Naive B cell (primary cell): ENCODE data around the gene MTMR6. TPM values are rescaled to one million over a fixed set of nuclear protein-coding genes. Genes with fewer than 3 reads are reported as not detected.

Experiments used
- ATAC-seq, 2 donors: fragments of 150-1000 bp; cut with Tn5 transposase; 2 replicates each; pipeline ENCODE4 v1.10.0; 2021; ENCODE audit warnings: low read depth in 2 of 2, mild to moderate bottlenecking in 2 of 2, moderate library complexity in 2 of 2
- DNase-seq: peaks from one replicate; pipeline ENCODE4 v3.0.0; 2022
- H3K27ac Mint-ChIP-seq, 6 donors: one replicate each; pipeline ENCODE4 v1.8.0; 2020 to 2022; ENCODE audit warnings: mild to moderate bottlenecking in 6 of 6, mixed read lengths in 6 of 6, moderate library complexity in 5 of 6, inconsistent platforms in 2 of 6
- H3K27me3 Mint-ChIP-seq, 3 donors: one replicate each; pipeline ENCODE4 v1.8.0; 2021 to 2022; ENCODE audit warnings: mixed read lengths in 3 of 3, mild to moderate bottlenecking in 1 of 3
- H3K36me3 Mint-ChIP-seq, 2 donors: one replicate each; pipeline ENCODE4 v1.8.0; 2020 to 2022; ENCODE audit warnings: mixed read lengths in 2 of 2, inconsistent platforms in 1 of 2, mild to moderate bottlenecking in 1 of 2
- H3K4me1 Mint-ChIP-seq, 3 donors: one replicate each; pipeline ENCODE4 v1.8.0; 2020 to 2022; ENCODE audit warnings: mixed read lengths in 3 of 3, inconsistent platforms in 1 of 3, mild to moderate bottlenecking in 1 of 3, moderate library complexity in 1 of 3
- H3K4me3 Mint-ChIP-seq, 8 donors: one replicate each; pipeline ENCODE4 v1.8.0; 2020 to 2022; ENCODE audit warnings: mild to moderate bottlenecking in 8 of 8, mixed read lengths in 8 of 8, moderate library complexity in 8 of 8, inconsistent platforms in 2 of 8
- H3K9me3 Mint-ChIP-seq, 7 donors: one replicate each; pipeline ENCODE4 v1.8.0; 2020 to 2022; ENCODE audit warnings: mixed read lengths in 7 of 7, mild to moderate bottlenecking in 5 of 7, inconsistent platforms in 2 of 7, moderate library complexity in 1 of 7
- polyA plus RNA-seq, 6 donors: library from polyadenylated mRNA; unstranded; fragments of 300-500 nt; fragmentation: Illumina TruSeq; gene quantifications; one replicate each; pipeline ENCODE4 v1.2.3, GENCODE V29; 2021; ENCODE audit warnings: low read depth in 6 of 6

The MTMR6 gene
- polyA plus RNA-seq, 6 donors from 2014 or later, result 7.1 to 10.7 (median 8.5) TPM

- DNase-seq (no peak), ATAC-seq (no peak)
- no peaks in the 10 kb centered on the region for H3K9me3 Mint-ChIP-seq
- peak overlapping the region in 2 of 6 donors; percentile 0 to 65 for H3K27ac Mint-ChIP-seq
- H3K27me3 Mint-ChIP-seq, result peaks cover 43 to 55% (median 46%) of the 10 kb centered on the region in 3 donors
- no peak overlapping the region for H3K4me3 Mint-ChIP-seq
- no peaks in the 10 kb centered on the region for H3K4me1 Mint-ChIP-seq
- H3K36me3 Mint-ChIP-seq, result no peaks in the 10 kb centered on the region
These were observed 8.4 kb upstream of the MTMR6 start for GRCh38 chr13:25295701-25296100.

- peaks cover 43 to 57% (median 46%) of the 10 kb centered on the region in 3 donors for H3K27me3 Mint-ChIP-seq
- H3K36me3 Mint-ChIP-seq, result no peaks in the 10 kb centered on the region
- ATAC-seq, result no peak
- H3K27ac Mint-ChIP-seq, result no peak overlapping the region
- DNase-seq, result no peak
- H3K4me3 Mint-ChIP-seq, result no peak overlapping the region
- no peaks in the 10 kb centered on the region for H3K4me1 Mint-ChIP-seq
- no peaks in the 10 kb centered on the region for H3K9me3 Mint-ChIP-seq
These were observed 7.9 kb upstream of the MTMR6 start for GRCh38 chr13:25295228-25295627.

GRCh38 chr13:25292301-25292700, 5.0 kb upstream of the MTMR6 start:
- H3K4me3 Mint-ChIP-seq, result no peak overlapping the region
- peaks cover 3 to 5% (median 5%) of the 10 kb centered on the region in 3 donors for H3K4me1 Mint-ChIP-seq
- no peaks in the 10 kb centered on the region for H3K9me3 Mint-ChIP-seq
- H3K36me3 Mint-ChIP-seq, result no peaks in the 10 kb centered on the region
- no peak overlapping the region for H3K27ac Mint-ChIP-seq
- H3K27me3 Mint-ChIP-seq, result peaks cover 38 to 54% (median 42%) of the 10 kb centered on the region in 3 donors
- ATAC-seq, result no peak
- DNase-seq, result no peak

GRCh38 chr13:25291691-25292090, 4.4 kb upstream of the MTMR6 start:
- peaks cover 32 to 47% (median 38%) of the 10 kb centered on the region in 3 donors for H3K27me3 Mint-ChIP-seq

GRCh38 chr13:25288966-25289365, 1.7 kb upstream of the MTMR6 start:
- Mint-ChIP-seq H3K27me3 (peaks cover 15 to 25% (median 21%) of the 10 kb centered on the region in 3 donors), H3K36me3 (no peaks in the 10 kb centered on the region), H3K9me3 (no peaks in the 10 kb centered on the region), H3K4me1 (peaks cover 12 to 15% (median 13%) of the 10 kb centered on the region in 3 donors), H3K27ac (peak overlapping the region in 4 of 6 donors; percentile 15 to 94 (median 45)), H3K4me3 (peak overlapping the region in 1 of 8 donors; percentile 14)
- no peak for DNase-seq
- ATAC-seq, result no peak

More at GRCh38 chr13:25291691-25292090, 4.4 kb upstream of the MTMR6 start:
- no peak overlapping the region for H3K27ac Mint-ChIP-seq
- H3K36me3 Mint-ChIP-seq, result no peaks in the 10 kb centered on the region
- ATAC-seq (no peak), DNase-seq (no peak)
- peaks cover 6 to 9% (median 6%) of the 10 kb centered on the region in 3 donors for H3K4me1 Mint-ChIP-seq
- H3K9me3 Mint-ChIP-seq, result no peaks in the 10 kb centered on the region
- no peak overlapping the region for H3K4me3 Mint-ChIP-seq

- peaks cover 27 to 38% (median 29%) of the 10 kb centered on the region in 3 donors for H3K4me1 Mint-ChIP-seq
- no peaks in the 10 kb centered on the region for H3K36me3 Mint-ChIP-seq
- H3K4me3 Mint-ChIP-seq, result peak overlapping the region; percentile 86 to 96 (median 92)
- peaks cover 6 to 22% (median 14%) of the 10 kb centered on the region in 3 donors for H3K27me3 Mint-ChIP-seq
- peak overlapping the region; percentile 99 to 100 (median 100) for H3K27ac Mint-ChIP-seq
- peak; percentile 50 to 56 for ATAC-seq
- DNase-seq, result peak; percentile 82
- no peaks in the 10 kb centered on the region for H3K9me3 Mint-ChIP-seq
These were observed 850 bp downstream of the MTMR6 start for GRCh38 chr13:25286308-25286968.

- no peak overlapping the region for H3K4me3 Mint-ChIP-seq
- no peaks in the 10 kb centered on the region for H3K36me3 Mint-ChIP-seq
- peaks cover 41 to 58% (median 41%) of the 10 kb centered on the region in 3 donors for H3K4me1 Mint-ChIP-seq
- H3K27me3 Mint-ChIP-seq, result no peaks in the 10 kb centered on the region
- H3K27ac Mint-ChIP-seq, result peak overlapping the region; percentile 24 to 84 (median 53)
- H3K9me3 Mint-ChIP-seq, result peaks cover 0 to 1% (median 0%) of the 10 kb centered on the region in 7 donors
- DNase-seq (no peak), ATAC-seq (no peak)
These were observed 5.4 kb downstream of the MTMR6 start for GRCh38 chr13:25281935-25282332.

GRCh38 chr13:25281193-25281934, 5.9 kb downstream of the MTMR6 start:
- Mint-ChIP-seq H3K36me3 (no peaks in the 10 kb centered on the region), H3K4me3 (peak overlapping the region in 3 of 8 donors; percentile 2 to 21 (median 13)), H3K9me3 (peaks cover 0 to 1% (median 0%) of the 10 kb centered on the region in 7 donors), H3K27me3 (no peaks in the 10 kb centered on the region), H3K4me1 (peaks cover 39 to 60% (median 39%) of the 10 kb centered on the region in 3 donors), H3K27ac (peak overlapping the region; percentile 51 to 92 (median 83))
- DNase-seq (no peak), ATAC-seq (peak; percentile 37 to 57)

GRCh38 chr13:25280396-25280795, 6.9 kb downstream of the MTMR6 start:
- peak overlapping the region in 4 of 6 donors; percentile 27 to 84 (median 66) for H3K27ac Mint-ChIP-seq
- DNase-seq (no peak), ATAC-seq (no peak)
- peaks cover 36 to 61% (median 37%) of the 10 kb centered on the region in 3 donors for H3K4me1 Mint-ChIP-seq
- H3K9me3 Mint-ChIP-seq, result peaks cover 0 to 1% (median 0%) of the 10 kb centered on the region in 7 donors
- H3K27me3 Mint-ChIP-seq, result no peaks in the 10 kb centered on the region
- no peak overlapping the region for H3K4me3 Mint-ChIP-seq
- no peaks in the 10 kb centered on the region for H3K36me3 Mint-ChIP-seq

- Mint-ChIP-seq H3K27ac (peak overlapping the region in 2 of 6 donors; percentile 69 to 81), H3K27me3 (no peaks in the 10 kb centered on the region), H3K9me3 (peaks cover 0 to 1% (median 0%) of the 10 kb centered on the region in 7 donors), H3K36me3 (peaks cover 0 to 2% of the 10 kb centered on the region in 2 donors), H3K4me3 (no peak overlapping the region), H3K4me1 (peaks cover 23 to 42% (median 25%) of the 10 kb centered on the region in 3 donors)
- ATAC-seq (no peak), DNase-seq (no peak)
These were observed 10.5 kb downstream of the MTMR6 start for GRCh38 chr13:25276748-25277147.

GRCh38 chr13:25268561-25268960, 18.7 kb downstream of the MTMR6 start:
- Mint-ChIP-seq H3K36me3 (peaks cover 0 to 20% of the 10 kb centered on the region in 2 donors), H3K27ac (peak overlapping the region in 4 of 6 donors; percentile 53 to 90 (median 72)), H3K4me1 (peaks cover 0 to 5% (median 0%) of the 10 kb centered on the region in 3 donors), H3K9me3 (no peaks in the 10 kb centered on the region), H3K4me3 (peak overlapping the region in 1 of 8 donors; percentile 14), H3K27me3 (no peaks in the 10 kb centered on the region)
- DNase-seq, result no peak
- ATAC-seq, result no peak

- Mint-ChIP-seq H3K9me3 (no peaks in the 10 kb centered on the region), H3K4me3 (no peak overlapping the region), H3K36me3 (peaks cover 0 to 20% of the 10 kb centered on the region in 2 donors), H3K4me1 (peaks cover 0 to 5% (median 0%) of the 10 kb centered on the region in 3 donors), H3K27me3 (no peaks in the 10 kb centered on the region), H3K27ac (peak overlapping the region in 3 of 6 donors; percentile 56 to 90 (median 81))
- DNase-seq (no peak), ATAC-seq (peak; percentile 79 to 89)
These were observed 19.6 kb downstream of the MTMR6 start for GRCh38 chr13:25267715-25268114.

- peaks cover 0 to 5% (median 0%) of the 10 kb centered on the region in 3 donors for H3K4me1 Mint-ChIP-seq
- ATAC-seq (no peak), DNase-seq (no peak)
- H3K27me3 Mint-ChIP-seq, result no peaks in the 10 kb centered on the region
- no peak overlapping the region for H3K4me3 Mint-ChIP-seq
- no peaks in the 10 kb centered on the region for H3K9me3 Mint-ChIP-seq
- H3K27ac Mint-ChIP-seq, result peak overlapping the region in 3 of 6 donors; percentile 0 to 37 (median 33)
- peaks cover 0 to 17% of the 10 kb centered on the region in 2 donors for H3K36me3 Mint-ChIP-seq
These were observed 20.6 kb downstream of the MTMR6 start for GRCh38 chr13:25266706-25267105.
